Fibroblast of skin of left quadriceps (primary cell): Measurements from ENCODE around the gene FUBP1.
A peak's percentile ranks its signal among the peaks of the same experiment; 100 is the strongest.
"Not testable (repeated sequence)": the region's sequence is repeated elsewhere in the genome, so short reads cannot be mapped to it uniquely, and the experiment has no call there.

Experiments used
- DNase-seq, 2 experiments: peaks; one replicate each; pipeline ENCODE4 v3.0.0-alpha.2; 2013; ENCODE audit warnings: low read depth in 2 of 2

The FUBP1 gene

GRCh38 chr1:77945345-77945744 is 33.5 kb downstream of the FUBP1 start:
- DNase-seq: no peak

GRCh38 chr1:77942400-77943140 is 36.3 kb downstream of the FUBP1 start:
- DNase-seq: no peak

GRCh38 chr1:77940921-77941570 is 37.8 kb downstream of the FUBP1 start:
- DNase-seq: no peak

- DNase-seq: no peak
Observed at GRCh38 chr1:77938651-77939050, 40.2 kb downstream of the FUBP1 start.

- DNase-seq: no peak
Observed at GRCh38 chr1:77929806-77930205, 49.1 kb downstream of the FUBP1 start.

GRCh38 chr1:77927414-77927813 is 51.5 kb downstream of the FUBP1 start:
- no peak for DNase-seq

- no peak for DNase-seq
Observed at GRCh38 chr1:77926561-77927357, 52.1 kb downstream of the FUBP1 start.

GRCh38 chr1:77925956-77926355 is 52.9 kb downstream of the FUBP1 start:
- no peak for DNase-seq

GRCh38 chr1:77925518-77925917 is 53.4 kb downstream of the FUBP1 start:
- DNase-seq: peak; percentile 37 to 57

GRCh38 chr1:77918918-77919317 is 60.0 kb downstream of the FUBP1 start:
- DNase-seq: not testable (repeated sequence)

GRCh38 chr1:77910116-77910515 is 68.8 kb downstream of the FUBP1 start:
- no peak for DNase-seq

GRCh38 chr1:77906624-77907023 is 72.2 kb downstream of the FUBP1 start:
- no peak for DNase-seq

- DNase-seq: no peak
Observed at GRCh38 chr1:77906019-77906545, 72.8 kb downstream of the FUBP1 start.

GRCh38 chr1:77905603-77906002 is 73.3 kb downstream of the FUBP1 start:
- no peak for DNase-seq

- DNase-seq: peak; percentile 20 to 26
Observed at GRCh38 chr1:77900687-77901293, 78.1 kb downstream of the FUBP1 start.

GRCh38 chr1:77899647-77900320 is 79.1 kb downstream of the FUBP1 start:
- DNase-seq: no peak
